HG03064 (cell line): ENCODE data around the gene PTPRB.

Source experiments
- ATAC-seq: cut with Tn5 transposase; IDR thresholded peaks from one replicate; pipeline ENCODE4 v1.9.1; 2021; ENCODE audit warnings: low read depth; ENCODE audit not compliant: unreplicated experiment

PTPRB gene

DNA sequence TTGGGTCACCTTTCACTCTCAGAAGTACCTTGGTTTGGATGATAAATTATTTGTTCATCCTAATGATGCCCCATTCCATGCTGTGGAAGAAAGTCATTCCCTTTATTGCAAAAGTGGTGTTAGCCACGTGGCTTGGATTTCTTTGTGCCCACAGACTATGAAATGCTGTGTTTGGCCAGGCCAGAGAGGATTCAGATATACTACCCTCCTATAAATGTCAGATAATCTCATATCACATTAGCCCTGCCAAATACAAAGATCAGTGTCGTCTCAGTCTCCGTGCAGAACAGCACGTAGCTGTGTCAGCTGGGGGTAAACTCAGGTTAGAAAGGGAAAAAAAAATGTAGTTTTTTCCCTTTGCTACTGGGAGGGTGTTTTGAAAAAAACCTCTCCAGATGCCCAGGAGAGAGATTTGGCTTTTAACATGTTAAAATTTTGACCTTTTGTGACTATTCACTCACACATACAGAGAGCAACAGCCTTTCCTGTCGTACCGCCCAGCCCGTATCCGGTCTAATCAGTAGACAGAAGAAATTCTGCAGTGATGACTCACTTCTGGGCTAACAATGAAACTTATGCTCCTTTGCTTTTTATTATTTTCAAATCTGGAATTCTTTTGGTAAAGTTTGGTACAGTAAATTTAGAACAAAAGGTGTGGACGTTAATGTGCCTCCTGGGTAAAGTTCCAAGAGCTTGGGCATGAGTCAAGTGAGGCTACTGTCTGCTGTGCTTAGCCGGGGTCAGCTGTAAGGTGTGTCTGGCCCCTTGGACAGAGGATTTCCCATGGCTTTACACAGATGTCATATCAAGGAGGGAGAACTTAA, 8.5 kb upstream of the PTPRB start:
- ATAC-seq, result peak; percentile 87

DNA sequence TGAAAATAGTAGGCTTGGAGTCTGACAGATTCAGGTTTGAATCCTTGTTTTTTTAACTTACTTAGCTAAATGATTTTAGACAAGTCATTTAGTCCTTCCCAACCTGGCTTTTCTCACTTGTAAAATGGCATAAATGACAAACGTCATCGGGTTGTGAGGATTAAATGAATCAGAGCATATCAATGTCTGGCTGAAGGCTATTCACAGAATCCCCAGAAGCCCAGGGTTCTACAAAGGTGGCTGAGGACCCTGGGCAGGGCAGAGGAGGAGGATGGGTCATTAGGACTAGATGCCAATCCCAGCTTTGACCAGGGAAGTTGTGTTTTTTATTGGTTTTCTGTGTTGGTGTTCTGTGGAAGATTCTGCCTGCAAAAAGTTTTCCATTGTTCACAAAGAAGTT, 7.6 kb upstream of the PTPRB start:
- no peak for ATAC-seq

DNA sequence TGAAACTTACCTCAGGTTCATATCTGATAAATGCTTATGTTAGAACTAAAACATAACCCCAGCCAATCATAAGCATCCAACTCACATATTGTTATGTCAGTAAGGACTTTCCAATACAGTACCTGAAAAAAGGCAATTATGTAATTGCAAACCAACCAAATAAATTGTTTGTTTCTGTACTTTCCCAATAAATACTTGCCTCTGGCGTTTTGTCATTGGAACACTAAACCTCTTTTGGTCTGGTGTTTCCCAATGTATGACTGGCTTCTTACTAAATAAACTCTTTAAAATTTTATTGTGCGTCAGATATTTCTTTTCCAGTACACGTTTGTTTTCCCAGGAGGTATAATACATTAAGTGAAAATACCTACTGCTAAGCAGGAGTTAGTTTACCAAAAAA, 6.7 kb upstream of the PTPRB start:
- no peak for ATAC-seq

DNA sequence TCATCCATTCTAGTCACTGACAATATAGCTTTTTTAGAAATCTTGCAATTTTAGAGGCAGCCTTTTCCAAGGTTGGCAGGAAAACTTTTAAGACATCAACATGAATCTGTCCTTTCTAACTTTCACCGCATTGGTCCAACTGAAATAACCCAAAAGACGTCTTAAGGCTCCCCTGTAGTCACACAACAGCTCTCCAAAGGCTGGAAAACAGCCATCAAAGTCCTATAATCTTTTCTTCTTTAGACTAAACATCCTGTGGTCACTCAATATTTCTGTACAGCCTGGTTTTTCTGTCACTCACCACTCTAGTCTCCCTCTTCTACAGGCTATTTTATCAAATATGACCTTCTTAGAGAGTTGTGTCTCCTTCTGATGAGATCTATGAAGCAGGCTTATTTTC, 4.5 kb upstream of the PTPRB start:
- ATAC-seq, result no peak

DNA sequence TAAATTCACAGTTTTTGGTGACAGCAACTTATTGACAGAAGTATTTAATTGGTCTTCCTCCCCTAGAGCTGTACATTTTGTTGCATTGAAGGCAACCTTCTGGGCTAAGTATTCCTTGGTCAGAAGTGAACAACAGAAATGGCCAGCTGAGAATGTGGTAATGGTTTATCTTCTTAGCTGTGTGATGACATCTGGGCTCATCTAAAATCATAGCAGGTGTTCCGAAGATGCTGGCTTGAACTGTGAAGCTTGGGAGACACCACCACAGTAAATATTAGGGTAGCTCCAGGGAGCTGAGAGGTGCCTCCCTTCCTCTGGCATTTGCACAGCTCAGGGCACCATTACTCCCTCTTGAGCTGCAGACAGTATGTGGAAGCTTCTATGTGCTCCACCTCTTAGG, 3.7 kb upstream of the PTPRB start:
- ATAC-seq, result no peak

DNA sequence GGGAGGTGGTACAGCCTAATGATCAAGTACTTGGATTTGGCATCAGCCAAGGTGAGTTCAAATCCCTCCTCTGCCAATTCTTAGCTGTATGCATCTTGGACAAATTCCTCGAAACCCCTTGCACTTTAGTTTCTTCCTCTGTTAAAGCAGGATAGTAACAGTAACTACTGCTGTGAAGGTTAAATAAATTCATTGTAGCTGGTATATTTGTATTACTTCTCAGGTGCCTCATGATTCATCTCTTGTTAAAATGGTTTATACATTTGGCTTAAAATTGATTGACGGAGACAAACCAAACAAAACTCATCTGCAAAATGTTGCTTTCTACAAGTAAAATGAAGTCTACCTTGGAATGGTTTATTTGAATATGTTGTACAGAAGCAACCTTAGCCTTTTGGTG, 2.3 kb upstream of the PTPRB start:
- no peak for ATAC-seq

DNA sequence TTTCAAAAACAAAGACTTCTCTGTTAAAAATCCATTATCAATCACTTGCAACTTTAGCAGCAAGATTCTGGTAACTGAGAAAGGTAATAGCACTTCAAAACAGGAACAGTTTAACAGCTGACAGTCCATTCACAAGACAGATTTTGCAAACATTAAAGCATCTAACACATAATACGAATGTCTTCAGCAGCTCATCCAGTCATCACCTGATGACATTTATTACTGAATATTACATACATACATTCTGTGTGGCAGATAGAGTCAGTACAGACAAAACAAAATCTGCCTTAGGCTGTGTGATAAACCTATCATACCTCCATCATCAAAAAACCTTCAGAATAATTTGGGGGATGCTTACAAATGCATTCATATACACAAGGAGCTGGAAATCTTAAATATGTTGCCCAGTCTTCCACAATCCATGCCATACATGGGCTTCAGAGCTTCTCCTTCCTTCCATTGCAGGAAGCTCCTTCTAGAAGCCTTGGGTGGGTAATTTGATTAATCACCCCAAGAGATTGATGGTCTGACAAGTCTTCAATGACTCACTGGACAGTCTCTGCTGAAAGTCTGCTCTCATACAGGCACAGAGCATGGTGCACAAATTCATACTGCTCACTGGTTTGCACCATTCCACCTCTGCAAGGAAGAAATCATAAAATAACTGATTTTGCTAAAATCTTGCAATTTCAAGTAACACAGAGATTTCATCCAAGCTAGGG, 1.6 kb upstream of the PTPRB start:
- ATAC-seq, result no peak

DNA sequence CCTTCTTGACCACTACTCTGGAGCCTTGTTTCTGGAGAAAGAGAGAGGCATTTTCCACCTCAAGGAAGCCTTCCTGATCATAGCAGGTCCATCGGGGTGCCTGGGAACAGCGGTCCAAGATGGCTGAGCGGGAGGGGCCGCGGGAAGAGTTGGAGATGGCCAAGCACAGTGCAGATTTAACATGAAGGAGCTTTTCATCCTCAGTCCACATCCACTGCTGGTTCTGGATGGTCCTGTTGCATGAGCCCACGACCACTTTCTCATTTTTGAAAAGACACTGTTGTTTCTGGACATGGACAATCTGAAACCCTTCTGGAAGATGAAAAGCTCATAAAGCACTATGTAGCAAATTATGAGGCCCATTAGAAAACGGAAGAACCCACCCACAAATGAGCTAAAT, 1.5 kb downstream of the PTPRB start:
- ATAC-seq, result no peak

DNA sequence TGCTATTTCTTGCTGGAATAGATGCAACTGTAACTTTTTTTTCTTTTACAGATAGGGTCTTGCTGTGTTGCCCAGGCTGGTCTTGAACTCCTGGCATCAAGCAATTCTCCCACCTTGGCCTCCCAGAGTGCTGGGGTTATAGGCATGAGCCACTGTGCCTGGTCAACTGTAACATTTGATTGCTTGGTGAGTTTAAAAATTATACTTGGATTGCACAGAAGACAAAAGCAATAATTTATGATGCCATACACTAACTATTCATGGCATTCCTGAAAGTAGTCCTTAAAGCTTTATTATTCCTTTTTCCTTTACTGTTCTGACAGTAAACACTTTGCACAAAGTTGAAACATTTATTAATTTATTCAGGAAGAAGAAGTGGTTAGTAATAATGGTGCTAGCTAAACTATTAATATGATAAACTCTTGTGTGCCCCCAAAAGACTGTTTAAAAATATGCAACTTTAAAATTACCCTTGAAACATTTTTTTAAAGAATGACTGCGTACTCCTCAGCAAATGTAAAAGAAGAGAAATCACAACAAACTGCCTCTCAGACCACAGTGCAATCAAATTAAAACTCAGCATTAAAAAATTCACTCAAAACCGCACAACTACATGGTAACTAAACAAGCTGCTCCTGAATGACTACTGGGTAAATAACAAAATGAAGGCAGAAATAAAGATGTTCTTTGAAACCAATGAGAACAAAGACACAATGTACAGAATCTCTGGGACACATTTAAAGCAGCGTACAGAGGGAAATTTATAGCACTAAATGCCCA, 8.3 kb downstream of the PTPRB start:
- no peak for ATAC-seq

DNA sequence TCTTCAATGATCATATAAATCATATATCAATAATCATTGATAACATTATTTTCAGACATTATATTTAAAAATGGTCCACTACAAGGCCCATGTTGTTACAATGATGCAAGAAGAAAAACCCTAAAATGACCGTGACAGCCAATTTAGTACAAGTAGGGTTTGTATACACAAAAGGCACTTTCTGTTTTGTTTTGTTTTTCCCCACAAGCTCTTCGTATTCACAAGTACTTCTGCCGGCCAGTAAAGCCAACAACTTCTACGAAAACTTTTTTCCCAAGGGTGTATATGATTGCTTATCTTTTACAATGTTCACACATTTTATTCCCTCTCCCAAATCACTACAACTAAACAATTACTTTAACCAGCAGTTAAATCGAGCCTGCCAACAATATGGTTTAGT, 9.6 kb downstream of the PTPRB start:
- no peak for ATAC-seq

DNA sequence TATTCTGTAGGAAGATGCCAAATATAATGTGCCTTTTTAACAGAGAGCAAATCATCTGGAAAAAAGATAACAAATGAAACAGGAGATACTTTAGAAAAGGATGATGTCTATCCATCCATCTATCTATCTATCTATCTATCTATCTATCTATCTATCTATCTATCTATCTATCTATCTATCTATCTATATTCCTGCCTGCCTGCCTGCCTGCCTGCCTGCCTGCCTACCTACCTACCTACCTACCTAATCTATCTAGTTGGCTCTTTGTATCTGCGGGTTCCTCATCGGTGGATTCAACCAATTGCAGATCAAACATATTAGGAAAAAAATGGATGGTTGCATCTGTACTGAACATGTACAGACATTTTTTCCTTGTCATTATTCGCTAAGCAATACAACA, 11.0 kb downstream of the PTPRB start:
- ATAC-seq, result no peak

DNA sequence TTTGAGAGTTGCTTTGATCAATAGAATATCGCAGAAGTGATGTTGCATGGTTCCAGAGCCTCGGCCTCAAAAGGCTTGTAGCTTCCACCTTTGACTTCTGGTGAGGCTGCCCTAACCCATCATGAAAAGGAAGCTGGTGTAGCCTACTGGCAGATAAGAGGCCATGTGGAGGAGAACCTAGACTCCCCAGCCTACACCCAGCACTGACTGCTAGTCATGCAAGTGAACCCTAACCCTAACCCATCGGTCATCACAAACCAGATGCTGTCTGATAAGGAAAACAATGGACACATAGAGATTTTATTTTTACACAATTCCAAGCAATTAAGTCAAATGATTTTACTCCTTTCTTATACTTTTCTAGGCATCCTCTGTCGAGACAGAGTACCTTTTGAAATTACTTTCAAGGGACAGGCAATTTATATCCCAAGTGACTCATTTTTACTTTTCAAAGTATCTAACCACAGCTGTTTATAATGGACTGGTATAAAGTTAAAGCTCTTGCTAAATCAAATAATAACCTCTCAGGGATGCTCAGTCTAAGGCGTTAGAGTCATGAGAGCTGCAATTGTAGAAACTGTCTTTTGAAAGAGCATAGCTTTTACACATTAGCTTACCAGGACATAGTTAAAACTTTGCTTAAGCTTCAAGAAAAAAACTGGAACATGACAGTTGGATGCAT, 17.6 kb downstream of the PTPRB start:
- no peak for ATAC-seq

DNA sequence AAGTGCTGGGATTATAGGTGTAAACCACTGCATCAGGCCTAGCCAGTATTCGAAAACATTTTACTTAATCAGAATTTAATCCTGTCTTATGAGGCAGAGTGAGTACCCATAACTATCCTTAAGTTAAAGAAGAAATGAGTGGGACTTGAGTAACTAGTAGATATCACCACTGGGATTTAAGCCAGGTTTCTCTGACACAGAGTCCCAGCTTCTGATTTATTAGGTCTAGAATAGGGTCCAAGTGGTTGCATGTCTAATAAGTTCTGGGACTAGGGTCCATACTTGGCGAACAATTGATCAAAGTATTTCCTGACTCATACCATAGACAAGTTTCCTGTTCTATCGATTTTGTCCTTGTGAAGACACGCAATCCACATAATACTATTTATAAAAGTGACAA, 18.9 kb downstream of the PTPRB start:
- ATAC-seq, result no peak

DNA sequence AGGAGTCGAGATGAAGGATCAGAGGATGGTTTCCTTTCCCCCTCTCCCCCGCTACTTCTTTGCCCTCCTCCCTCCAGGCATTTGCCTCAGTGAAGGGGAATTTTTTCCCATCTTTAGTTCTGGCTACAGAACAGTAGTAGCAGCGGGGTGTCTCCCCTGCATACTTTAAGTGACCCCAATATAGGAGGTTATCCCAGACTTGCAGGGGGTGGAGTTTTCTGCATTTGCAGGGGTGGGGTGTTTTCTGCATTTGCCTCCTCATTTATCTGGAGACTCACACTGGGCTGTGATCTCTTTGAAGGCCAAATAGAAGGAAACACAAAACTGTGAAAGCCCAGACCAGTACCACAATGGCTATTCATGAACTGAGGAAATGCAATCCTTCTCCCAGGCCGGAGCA, 19.8 kb downstream of the PTPRB start:
- no peak for ATAC-seq

DNA sequence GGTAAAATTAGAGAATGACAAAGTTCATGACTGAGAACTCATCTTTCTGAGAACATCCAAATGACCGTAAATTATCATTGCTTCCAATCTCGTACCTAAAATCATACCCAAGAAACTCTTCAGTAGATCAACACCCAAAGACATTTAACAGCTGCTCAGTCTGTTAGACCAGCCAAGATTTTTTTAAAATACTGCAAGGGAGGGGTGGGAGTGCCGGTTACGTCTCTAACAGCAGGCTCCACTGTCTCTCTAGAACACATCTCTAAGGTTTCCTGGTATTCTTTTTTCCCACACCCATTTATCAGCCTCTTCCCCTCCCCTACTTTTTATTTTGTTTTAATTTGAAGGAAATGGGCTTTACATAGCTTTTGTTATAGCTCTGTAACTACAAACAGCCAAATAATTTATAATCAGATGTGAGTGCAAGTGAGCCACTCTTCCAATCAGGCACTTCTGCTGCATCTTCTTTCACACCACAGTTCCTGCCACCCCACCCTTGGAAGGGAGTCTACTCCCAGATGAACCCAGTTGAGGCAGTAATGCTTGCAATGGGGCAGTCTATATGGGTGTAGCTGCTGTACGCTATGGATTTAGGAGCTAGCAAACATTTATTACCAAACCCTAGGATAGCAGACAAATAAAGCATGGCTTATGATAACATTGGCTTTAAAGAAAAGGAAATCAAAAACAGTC, 21.9 kb downstream of the PTPRB start:
- no peak for ATAC-seq

DNA sequence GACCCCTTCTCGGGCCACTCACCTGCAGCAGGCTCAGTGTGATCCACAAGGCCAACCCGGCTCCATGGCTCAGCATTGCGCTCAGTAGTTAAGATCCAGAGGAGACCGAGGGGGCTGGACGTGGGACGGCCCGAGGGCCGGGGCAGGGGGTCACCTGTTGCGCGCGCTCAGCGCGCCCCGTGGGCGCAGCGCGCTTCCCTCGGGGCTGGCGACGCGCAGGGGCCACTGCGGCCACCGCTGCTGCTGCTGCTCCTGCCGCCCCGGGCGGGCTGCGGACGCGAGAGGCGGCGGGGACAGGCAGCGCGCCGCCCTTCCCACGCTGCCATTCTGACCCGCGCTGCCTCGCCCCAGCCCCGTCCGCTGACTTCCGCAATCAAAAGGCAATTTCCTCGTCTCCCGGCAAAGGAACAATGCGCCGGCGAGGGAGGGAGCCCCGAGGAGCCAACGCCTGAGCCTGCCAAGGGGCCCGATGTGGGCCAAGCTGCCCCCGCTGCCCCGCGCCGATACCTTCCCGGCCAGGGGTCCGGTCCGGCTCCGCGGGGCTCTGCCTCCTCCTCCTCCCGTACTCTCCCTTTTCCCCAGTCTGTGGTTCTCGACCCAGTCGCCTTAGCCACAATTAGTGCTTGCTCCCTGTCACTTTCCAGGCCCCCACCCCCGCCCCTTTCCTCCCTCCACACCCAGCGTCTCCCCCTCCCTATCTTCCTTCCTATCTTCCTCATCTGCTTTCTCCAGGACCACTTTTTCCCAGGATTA, 27.3 kb downstream of the PTPRB start:
- ATAC-seq, result no peak

DNA sequence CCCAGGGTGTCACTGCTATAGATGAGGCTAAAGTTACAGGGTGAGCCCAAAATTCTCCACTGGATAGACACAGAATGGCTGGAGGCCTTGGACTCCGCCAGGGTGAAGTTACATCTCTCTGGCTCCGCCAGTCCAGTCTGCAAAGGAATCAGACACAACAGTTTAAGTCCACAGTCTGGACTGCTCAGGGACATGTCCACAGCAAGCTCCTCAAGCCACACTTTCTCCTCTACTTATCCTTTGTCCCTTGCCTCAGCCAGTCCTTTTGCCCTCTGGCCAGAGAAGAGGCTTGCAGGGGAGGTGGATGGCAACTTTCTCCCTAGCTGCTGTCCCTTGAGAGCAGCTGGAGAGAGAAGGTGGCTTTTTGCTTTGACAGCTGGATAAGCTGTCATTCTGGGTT, 28.0 kb downstream of the PTPRB start:
- no peak for ATAC-seq

DNA sequence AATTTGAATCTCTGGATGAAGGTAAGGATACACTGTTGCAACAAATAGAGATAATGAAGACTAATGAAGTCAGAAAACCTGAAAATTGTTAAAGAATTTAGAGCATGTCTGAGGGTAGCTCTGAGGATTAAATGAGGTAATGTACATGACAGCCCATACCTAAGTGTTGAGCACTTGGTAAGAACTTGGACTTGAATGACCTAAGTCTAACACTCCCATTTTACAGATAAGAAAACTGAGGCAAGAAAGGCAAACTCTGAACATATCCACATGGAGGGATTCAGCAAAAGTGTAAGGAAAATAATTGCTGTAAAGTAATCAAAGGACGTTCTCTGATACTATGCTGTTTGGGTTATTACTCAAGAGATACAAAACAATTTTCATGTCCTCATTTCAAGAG, 29.0 kb downstream of the PTPRB start:
- ATAC-seq, result no peak

DNA sequence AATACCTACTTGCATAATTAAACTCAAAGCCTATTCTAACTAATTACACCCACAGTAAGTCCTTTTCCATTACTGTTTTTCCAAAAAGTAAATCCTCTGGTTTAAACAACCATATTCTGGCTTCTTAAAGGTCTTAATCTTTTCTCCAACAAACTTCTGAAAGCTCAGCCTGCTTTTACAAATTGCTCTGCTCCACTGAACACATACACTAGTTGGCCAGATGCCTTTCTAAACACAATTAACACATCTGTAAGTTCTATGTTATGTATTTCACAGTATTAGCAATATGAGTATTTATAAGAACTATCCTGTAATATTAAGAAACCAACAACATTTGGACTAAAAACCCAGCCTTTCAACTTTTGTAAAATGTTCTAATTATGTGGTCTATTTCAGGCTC, 30.1 kb downstream of the PTPRB start:
- ATAC-seq, result no peak

DNA sequence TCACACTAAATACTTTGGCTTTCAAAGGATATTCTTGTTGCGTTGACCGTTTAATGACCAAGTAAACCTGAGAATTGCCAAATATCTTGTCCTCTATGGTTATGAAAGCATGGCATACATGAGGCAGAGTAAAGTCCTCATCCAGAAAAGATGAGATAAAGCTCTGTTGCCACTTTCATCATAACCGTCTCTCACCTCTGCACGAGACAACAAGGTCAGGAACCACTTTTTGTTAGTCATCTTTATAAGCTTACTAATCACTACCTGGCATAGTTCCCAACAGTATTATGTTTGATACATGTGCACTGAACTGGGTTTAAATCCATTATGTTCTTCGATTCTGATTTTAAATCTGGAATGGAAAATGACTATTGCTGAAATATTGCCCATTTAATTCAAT, 31.3 kb downstream of the PTPRB start:
- ATAC-seq, result no peak
